ENCODE measurements around the gene TFCP2. TPM values are rescaled to one million over a fixed set of nuclear protein-coding genes. Genes with fewer than 3 reads are reported as not detected.

TFCP2 gene
- total RNA-seq, 1 donor from 2014 or later = 17.4 TPM

DNA sequence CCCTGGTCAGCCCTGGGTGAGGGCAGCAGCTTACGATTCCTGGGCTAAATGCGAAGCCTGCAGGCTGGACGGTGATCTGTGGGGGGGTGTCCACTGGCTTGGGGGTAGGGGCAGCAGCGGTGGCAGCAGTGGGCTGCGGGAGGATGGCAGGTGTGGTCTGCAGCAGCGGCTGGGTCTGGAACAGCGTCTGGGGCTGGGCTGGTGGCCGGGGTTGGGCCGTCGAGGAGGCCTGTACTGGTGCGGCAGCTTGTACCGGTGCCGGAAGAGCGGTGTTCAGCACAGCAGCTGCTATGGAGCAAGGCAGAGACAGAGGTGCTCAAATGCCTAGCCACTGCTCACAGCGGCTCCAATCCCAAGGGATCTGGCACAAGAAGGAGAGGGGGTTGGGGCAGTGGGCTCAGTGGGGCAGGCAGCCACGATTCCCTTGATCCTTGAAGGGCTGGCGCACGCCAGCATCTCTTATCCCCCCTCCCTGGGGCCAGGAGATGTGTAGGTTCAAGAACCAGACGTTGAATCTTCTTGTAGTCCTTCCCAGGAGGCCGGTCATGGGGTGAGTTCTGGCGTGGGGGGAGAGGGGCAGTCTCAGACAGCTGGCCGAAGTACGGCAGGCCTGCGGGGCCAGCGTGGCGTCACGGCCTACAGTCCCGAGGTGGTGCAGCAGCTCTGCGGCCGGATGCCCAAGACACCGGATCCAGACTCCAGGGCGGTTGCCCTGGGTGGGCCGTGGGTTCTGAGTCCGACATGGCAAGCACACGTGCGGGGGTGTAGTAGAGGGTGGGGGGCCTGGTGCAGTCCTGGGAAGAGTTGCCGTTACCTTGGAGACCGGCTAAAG lies 25.0 kb upstream of the TFCP2 start:
- DNase-seq = no peak

DNA sequence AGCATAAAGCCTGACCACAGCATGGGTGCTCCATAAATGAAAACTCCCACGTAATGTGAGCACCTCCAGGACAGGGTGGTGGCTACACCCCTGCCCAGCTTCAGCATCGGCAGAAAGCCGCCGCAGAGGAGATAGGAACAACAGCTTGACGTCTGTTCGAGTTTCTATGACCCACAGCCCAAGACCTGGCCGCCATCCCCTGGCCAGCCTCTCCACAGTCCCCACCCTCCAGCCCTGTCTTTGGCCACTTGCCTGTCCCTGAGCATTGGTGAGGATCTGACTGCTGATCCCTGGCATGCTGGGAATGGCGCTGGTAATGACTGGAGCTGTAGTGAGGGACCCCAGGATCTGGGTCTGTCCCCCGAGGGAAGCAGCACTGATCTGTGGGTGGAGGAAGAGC lies 23.6 kb upstream of the TFCP2 start:
- no peak for DNase-seq

DNA sequence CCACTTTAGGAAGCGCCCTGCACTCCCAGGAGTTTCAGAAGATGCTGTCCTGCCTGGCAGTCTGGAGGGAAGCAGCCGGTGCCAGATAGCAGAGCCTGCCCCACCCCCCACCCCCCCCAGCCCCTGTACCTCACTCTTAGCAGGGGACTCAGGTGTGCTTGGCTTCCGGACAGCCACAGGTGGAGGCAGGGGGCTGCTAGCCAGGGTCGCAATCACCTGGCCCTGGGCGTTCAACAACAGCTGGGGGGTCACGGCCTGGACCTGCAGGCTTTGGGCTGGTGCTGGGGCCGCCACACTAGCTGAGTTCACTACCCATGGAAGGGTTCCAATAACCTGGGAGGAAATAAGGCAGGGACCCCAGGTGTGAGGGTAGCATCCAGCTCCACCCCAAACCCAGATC lies 22.9 kb upstream of the TFCP2 start:
- no peak for DNase-seq

DNA sequence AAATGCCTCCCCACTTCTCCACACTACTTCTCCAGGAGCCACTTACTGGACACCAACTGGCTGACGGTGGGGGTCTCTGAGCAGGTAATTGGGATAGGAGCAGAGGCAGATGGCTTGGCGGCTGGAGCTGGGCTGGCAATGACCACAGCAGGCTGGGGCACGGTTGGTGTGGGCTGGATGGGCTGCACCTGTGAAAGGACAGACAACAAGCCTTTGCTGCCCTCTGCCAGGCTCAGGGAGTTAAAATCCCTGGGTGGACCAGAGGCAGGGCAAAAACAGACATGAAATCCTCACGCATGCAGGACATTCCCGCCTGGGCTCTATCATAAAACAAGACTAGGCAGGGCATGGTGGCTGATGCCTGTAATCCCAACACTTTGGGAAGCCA lies 19.3 kb upstream of the TFCP2 start:
- DNase-seq = no peak

DNA sequence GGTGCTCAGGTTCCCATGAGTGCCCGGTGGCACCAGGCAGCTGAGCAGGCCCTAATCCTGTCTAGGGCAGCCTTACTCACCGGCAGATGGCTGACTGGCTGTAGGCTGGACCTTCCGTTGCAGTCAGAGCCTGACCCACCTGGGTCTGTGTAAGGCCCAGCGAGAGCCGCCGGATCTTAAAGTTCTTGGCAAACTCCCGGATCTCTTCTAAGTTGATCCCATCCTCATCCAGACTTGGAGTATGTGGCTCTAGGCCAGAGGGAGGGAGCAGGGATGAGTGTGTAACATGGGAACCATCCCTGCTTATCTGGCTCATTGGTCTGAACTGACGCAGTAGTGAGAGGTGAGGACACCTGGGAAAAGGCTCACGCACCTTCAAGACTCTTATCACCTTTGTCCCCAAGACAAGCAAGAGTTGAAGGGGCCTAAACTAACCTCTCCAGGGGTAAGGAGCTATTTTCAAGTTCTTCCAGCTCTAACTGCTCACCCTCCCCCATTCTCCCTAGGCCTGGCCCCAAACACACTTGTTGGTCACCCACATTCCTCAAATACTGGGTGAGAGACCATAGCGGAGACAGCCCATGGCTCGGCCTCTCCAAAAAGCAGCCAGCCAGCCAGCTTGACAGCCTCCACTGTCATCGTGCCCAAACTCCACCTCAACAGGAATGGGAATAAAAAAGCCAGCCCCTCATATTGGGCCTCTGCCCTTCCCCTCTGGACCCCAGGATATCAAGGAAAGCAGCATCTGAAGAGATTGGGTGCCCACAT lies 18.8 kb upstream of the TFCP2 start:
- no peak for DNase-seq

DNA sequence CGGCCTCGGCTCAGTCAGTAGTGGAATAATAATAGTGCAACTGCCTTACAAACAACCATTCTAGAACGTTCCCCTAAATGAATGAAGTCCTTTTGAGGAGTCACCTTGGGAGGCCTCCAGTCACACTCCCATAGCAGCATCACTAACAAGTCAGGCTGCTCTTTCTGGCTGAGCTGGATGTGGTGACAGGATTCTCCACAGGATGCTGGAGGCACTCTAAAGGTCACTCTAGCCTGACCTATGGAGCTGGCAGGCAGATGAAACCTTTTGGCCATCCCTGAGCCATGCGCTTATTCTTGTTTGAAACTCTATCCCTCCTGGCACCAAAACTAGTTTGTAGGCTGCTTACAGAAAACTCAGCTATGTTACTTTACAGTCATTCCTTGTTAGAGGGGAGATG lies 17.9 kb upstream of the TFCP2 start:
- no peak for DNase-seq

DNA sequence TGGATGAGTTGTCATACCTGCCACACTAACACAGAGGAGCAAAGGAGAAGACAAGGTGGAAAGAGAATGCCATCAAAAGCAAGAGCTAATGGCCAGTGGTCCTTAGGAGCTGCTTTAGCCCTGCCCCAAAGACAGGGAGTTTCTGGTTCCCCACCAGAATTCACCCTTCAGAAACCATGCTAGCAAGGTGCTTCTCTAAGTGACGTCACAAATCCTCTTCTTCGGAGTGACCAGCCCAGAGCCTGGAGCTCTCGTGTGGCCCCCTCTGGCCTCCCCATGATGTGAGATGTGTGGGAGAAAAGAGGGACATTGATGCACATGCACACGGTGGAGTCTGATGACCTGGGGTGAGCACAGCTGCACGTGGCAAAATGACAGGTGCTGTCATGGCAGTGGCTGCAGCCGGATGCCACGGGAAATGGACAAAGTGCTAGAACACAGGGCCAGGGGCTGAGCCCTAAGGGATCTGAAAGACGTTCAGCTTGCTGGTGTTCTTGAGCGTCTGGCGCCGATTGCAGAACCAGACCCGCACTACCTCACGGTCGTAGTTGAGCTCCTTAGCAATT lies 16.9 kb upstream of the TFCP2 start:
- no peak for DNase-seq

DNA sequence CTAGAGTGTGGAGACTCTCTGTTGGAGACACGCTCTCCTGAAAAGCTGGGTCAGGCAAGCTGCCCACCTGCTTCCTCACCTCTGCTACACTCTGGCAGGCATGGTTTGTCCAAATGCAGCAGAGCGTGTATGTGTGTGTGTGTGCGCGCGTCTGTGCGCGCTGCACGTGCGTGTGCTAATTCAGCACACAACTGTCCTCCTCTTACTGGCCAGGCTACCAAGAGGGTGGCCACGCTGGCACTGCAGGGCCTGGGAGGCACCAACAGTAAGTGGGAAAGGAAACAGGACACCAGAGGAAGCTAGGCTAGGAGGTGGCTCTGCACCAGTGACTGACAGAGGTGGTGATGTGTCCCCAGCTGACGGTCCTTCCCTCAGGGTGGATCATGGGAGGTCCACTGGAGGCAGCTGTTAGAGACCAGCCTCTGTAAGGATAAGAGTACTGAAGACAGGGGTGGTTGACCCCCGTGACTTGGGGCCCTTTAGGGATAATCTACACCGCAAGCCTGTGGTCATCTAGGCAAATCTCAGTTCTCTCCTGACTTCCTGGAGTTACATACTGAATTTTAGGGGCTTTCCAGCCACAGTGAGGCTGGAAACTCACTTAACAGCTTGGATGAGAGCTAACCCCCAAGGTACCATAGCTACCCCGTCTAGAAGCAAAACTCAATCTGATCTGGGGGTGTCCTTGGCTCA lies 15.6 kb upstream of the TFCP2 start:
- no peak for DNase-seq

DNA sequence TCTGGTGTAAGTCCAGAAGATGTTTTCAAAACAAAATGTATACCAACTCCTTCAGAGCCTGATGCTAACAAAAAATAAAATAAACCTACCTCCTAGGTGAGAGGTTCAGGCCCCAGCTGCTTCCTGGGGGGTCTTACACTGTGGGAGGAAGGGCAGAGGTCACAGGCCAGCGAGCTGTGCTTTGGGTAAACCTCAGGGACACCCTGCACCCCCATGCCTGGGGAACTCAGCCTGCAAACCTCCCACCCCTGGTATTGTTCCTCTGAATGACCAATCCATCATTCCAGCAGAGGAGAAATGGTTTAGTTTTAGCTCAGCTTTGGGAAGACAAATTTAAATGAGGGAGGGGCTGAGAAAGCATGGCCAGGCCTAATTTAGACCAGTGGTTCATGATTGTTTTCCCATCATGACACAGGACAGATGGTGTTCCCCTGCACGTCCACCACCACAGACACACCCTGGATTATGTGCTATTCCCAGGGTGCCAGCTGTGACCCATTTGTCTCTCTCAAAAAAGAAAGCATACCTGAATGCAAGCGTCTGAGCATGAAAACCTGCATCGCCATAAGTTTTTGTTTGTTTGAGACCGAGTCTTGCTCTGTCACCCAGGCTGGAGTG lies 14.5 kb upstream of the TFCP2 start:
- DNase-seq = no peak

DNA sequence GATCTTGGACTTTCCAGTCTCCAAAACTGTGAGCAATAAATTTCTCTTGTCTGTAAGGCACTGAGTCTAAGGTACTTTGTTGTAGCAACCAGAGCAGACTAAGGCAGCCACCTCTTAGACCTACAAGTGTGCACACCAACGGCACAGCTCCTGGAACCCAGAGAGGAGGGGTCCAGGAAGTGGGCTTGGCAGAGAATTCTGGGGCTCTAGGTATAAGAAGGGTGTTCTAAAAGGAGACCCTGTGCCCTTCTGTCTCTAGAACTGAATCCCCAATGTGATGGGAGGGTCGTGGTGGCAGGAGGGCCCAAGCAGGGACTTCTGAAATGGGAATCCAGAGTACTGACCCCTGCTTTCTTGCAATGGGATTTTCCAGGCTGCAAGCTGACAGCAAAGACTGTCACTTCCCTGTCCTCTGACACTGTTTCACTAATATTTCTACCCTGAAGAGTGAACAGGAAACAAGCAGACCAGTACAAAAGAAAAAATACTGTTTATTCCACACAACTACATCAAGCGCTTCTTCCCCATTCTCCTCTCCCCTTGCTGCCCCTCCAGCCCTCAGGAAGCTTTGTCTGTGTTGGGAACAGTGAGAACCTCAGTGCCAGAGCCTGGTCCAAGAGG lies 13.6 kb upstream of the TFCP2 start:
- DNase-seq = no peak

DNA sequence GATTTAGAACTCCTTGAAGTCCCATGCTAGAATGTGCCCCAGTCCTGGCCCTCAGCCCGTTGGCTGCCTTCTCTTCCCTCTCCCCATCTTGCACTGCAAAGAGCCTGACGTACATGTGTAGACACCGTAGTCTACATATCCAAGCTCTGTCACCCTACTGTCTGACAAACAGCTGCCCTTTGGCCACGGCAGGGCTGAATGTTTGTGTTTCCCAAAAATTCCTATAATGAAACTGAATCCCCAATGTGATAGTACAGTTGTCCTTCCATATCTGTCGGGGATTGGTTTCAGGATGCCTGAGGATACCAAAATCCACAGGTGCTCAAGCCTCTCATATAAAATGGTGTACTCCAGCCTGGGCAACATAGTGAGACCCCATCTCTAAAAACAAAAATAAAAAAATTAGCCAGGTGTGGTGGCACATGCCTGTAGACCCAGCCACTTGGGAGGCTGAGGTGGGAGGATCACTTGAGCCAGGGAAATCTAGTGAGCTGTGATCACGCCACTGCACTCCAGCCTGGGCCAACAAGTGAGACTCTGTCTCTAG lies 12.3 kb upstream of the TFCP2 start:
- no peak for DNase-seq

DNA sequence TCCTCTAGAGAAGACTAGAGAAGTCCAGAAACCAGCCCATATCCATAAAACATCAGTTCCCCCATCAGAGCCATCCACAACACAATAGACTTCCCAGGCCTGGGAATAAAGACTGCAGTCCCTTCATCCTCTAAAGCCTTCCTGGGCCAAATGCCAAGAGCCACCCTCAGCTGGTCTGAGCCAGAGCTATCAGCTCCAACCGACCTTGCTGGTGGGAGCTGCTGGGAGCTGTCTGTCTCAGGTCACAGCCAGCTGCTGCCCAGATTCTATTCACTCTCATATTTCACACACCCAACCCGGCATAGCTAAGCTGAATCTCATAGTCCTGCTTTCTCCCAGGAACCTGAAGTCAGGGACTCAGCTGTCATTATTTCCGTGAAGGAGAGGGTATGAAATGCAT lies 10.9 kb upstream of the TFCP2 start:
- peak; percentile 22 for DNase-seq

DNA sequence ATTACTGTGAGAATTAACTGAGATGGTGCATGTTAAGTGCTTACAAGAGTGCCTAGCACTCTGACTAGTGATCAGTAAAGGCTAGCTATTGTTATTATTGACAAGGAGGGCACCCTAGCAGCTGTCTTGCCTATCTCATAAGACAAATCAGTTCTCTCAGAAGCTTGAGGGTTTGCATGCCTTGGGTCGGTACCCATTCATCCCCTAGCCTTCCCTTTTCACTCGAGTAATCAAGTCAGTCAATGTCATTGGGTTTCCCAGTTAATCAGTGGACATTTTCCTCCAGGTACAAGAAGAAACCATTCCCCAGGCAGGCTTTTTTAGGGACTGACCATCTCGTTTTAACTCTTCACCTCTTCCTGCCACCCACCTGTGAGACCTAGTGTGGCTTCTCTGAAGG lies 10.4 kb upstream of the TFCP2 start:
- DNase-seq = no peak

DNA sequence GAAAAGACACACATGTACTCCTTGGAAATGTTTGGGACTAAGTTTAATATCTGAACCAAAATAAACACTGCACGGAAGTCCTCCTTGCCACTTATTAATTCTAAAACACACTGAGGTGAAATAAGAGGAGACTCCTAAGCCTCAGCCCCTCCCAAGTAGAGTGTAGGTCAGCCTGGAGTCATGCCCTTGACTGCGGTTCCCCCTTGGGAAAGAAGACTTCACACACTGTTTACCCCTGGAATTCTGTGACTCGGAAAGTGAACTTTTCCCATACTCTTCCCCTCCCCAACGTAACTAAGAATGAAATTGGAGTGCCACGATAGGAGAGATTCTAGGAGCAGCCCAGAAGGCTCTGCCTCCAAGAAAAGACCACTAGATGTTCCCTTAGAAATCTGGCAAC lies 8.6 kb upstream of the TFCP2 start:
- no peak for DNase-seq

DNA sequence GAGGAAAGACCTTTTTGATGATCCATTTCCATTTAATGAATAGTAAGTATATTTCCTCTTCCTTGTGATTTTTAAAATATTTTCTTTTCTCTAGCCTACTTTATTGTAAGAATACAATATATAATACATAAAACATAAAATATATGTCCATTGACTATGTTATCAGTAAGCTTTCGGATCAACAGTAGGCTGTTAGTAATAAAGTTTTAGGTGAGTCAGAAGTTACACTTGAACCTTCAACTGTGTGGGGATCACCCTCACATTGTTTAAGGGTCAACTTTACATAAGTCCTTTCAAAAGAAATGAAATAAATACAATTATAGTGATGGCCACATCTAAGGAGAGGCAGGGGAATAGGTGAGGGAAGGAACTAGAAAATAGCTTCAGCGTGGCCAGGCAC lies 5.0 kb upstream of the TFCP2 start:
- no peak for DNase-seq

DNA sequence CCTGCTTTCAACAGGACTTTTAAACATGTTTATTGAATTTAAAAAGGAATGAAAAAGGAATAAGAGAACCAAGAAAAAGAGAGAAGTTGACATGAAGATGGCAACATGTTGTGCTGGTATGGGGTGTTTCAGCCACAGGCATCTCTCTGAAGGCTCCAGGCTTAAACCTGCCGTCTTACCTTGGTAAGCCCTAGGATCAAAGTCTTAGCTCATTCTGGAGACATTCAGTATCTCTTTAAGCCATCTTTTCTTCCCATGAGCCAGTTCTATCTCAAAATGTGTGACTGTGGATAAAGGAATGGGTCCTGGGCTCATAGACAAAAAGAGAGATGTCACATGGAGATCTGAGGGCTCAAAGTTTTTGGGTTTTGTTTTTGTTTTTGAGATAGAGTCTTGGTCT lies 1.6 kb upstream of the TFCP2 start:
- DNase-seq = no peak

DNA sequence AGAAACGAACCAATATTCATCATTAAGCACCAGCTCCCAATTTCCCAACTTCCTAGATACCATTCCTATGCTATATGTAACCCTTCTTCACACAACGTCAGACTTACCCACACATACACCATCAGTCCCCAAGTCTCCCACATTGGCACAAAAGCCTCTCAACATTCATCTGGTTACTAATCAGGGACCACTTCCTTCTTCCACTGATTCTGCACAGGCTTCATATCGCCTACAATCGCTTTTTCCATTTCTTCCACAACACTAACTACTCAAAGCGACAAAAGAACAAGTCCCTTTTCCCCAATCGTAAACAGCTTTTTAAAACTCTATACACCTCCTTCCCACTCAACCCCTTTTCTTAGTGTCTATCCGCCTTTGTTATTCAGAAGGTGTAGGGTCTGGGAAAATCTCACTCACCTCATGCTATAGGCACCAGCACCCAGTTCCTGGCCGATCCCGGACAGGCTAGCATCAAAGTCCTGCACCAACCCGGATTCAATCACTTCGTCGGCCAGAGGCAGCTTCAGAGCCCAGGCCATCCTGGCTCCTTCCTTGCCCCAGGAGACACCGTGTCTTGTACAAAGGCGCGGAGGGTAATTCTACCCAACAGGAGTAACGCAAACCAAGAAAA lies 936 bp downstream of the TFCP2 start:
- no peak for DNase-seq

DNA sequence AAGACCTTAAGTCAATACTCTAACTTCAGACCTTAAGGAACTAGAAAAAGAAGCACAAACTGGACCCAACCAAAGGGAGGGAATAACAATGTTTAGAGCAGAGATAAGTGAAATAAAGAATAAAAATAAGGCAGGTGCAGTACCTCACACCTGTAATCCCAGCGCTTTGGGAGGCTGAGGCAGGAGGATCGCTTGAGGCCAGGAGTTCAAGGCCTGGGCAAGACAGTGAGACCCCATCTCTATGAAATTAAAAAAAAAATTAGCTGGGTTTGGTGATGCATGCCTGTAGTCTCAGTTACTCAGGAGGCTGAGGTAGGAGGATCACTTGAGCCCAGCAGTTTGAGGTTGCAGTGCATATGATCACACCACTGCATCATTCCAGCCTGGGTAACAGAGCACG lies 9.1 kb downstream of the TFCP2 start:
- no peak for DNase-seq

DNA sequence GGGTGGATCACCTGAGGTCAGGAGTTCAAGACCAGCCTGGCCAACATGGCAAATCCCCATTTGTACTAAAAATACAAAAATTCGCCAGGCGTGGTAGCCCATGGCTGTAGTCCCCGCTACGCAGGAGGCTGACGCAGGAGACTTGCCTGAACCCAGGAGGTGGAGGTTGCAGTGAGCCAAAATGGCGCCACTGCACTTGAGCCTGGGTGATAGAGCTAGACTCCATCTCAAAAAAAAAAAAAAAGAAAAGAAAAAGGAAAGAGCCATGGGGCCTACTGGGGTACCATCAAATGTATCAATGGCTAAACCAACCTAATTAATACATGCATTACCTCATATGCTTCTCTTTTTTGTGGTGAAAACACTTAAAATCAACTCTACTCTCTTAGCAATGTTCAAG lies 10.7 kb downstream of the TFCP2 start:
- DNase-seq = no peak

DNA sequence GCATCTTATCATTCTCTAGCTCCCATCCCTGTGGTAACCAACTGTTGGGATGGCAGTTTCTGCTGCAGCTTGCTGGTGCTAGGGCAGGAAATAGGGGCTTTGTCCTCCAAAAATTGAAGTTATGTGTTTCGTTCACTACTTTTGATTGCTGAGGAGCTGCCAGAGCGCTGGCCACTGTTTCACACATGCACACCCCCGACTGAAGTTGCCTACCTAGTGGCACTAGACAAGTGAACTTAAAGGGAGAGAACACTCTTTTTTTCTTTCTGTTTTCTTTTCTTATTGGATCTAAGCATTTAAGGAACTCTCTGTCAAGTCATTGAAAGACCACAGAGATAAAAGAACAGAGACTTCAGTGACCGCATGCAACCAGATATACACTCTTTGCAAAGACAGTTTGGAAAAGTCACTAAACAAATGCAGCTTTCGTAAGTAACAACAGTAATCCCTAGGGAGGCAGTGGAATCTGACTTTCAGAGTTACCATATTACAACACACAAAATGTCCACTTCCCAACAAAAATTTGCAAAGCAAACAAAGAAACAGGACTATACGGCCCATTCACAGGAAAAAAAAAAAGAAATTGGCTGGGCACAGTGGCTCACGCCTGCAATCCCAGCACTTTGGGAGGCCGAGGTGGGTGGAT lies 12.0 kb downstream of the TFCP2 start:
- no peak for DNase-seq

Data from skin of body (tissue), 2 donors.